Right forelimb (tissue), 1 donor: Measurements from ENCODE around the gene TNFRSF1B.
"Not testable (repeated sequence)": the region's sequence is repeated elsewhere in the genome, so short reads cannot be mapped to it uniquely, and the experiment has no call there.

ENCODE experiments used
- DNase-seq: peaks from one replicate; pipeline ENCODE4 v3.0.0-alpha.2; 2018

Gene TNFRSF1B

DNA sequence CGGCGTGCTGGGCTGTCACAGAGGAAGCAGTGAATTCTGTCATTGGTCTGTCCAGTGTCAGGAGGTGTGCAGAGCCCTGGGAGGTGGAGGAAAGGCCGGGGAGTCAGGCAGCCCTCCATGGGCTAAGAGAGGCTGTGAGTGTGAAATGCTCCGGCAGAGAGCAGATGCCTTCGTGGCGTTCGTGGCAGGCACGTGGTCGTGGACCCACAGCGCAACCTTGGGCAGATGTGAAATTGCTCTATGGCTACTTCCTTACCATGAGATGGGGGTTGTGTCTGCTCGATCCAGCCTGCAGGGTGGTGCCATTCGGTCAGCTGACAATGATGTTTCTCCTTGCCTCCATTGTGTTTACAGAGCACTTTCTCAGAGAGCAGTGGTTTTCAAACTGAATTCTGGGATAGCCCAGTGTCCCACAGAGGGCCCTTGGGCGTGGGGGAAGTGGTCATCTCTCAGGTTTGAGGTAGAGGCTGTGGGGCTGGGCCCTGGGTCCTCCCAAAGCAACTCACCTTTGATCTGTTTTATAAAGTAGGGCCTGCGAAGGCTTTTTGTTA lies 27.9 kb downstream of the TNFRSF1B start:
- DNase-seq, result no peak

DNA sequence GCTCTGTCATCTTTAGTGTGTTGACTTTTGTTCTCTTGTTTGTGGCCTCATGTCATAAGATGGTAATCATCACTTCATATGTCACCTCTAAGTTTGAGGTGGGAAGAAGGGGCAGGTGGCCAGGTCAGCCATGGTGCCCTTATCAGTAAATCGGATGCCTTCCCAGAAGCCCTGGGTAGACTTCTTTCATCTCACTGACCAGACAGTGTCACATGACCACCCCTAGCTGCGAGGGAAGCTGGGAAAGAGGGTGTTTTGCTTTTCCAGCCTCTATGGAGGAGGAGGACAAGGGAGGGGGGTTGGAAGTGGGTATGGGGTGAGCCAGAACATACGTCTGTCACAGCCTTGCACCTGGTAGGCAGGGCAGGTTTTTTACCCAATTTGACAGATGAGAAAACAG lies 28.6 kb downstream of the TNFRSF1B start:
- no peak for DNase-seq

DNA sequence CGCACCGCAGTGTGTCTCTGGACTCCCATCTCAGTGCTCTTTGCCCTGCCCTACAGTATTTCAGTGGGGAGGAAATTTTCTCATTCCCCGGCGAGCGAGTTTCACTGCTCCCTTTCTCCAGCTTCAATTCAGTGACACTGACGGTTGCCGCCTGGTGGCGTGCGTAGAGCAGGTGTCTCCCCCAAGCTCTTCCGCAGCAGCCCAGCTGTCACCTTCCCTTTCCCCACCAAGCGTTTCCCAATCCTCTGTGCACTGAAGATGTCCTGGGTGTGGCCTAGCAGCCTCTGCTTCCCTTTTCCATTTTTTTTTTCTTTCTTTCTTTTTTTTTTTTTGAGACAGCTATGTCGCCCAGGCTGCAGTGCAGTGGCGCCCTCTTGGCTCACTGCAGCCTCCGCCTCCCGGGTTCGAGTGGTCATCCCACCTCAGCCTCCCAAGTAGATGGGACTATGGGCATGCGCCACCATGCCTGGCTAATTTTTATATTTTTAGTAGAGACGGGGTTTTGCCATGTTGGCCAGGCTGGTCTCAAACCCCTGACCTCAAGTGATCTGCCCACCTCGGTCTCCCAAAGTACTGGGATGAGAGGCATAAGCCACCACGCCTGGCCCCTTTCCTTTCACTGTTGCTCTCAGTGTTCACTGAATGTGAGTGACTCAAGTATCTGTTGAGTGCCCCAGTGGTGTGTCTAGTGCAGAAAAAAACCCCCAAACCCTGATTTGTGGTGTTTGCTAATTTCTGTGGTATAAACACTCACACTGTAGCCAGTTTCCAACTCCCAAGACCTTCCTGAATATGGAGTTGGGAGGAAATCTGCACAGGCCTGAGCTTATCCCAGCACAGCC lies 30.1 kb downstream of the TNFRSF1B start:
- DNase-seq, result no peak

DNA sequence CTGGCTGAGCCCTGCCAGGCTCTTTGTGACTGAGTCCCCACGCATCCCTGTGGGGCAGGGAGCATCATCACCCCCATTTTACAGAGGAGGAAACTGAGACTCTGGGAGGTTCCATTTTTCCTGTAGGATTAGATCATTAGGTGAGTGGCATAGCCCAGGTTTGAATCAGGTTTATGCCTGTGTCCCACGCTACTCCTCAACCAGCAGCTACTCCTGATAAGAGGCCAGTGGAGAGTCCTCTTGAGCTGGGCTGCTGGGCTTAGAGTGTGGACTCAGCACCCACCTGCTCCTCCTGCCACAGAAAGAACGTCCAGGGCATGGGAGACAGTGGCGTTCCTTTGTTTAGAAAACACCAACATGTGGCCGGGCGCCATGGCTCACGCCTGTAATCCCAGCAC lies 30.7 kb downstream of the TNFRSF1B start:
- no peak for DNase-seq

DNA sequence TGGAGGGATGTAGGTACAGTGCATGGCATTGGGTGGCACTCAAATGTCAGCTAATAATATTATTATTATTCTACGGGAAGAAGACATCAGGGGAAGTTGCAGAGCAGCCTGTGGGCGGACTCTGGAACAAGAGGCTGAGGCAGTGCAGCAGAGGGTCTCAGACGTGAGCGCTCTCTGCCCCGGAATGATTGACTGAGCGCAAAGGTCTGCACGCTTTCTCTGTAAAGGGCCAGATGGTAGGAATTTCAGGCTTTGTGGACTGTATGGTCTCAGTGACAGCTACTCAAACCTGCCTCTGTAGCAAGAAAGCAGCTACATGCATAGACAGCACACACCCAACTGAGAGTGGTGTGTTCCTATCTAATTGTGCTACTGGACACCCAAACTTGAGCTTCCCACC lies 33.4 kb downstream of the TNFRSF1B start:
- no peak for DNase-seq

DNA sequence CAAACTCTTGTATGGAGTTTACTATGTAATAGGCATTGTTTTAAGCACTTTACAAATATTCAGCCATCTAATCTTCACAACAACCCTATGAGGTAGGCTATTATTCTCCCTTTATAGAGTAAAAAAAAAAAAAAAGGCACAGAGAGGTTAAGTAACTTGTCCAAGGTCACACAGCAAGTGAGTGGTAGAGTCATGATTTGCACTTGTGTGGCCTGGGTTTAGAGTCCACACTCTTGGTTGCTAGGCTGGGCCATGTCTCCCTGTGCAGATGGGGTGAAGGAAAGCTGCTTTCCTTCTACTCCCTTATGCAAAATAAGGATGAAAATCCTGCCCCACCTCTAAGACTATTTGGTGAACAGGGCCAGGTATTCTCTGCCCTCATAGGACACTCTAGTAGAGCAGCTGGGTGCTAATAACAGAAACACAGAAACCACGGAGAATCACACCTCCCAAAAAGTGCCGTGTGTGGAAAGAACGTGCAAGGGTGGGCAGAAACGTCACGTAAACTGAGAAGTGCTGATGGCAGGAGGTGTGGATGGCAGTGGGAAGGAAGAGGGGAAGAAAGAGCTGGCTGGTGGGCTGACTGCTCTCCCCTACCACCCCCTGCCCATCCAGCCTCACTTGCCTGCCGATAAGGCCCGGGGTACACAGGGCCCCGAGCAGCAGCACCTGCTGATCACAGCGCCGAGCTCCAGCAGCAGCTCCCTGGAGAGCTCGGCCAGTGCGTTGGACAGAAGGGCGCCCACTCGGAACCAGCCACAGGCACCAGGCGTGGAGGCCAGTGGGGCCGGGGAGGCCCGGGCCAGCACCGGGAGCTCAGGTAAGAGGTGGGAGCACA lies 34.8 kb downstream of the TNFRSF1B start:
- DNase-seq, result no peak

DNA sequence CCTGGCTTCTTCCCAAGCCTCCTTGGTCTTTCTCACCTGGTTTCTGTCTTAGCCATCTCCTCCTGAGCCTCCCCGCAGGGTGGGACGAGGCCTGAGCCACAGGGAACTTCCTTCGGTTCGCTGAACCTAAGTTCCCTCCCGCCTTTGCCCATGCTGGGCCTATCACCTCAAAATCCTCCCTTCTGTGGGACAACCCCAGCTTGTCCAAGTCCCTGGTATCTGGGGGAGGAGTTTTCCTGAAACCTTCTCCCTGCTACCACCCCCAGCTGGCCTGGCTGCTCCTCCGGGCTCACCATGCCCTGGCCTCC lies 35.4 kb downstream of the TNFRSF1B start:
- DNase-seq, result no peak

DNA sequence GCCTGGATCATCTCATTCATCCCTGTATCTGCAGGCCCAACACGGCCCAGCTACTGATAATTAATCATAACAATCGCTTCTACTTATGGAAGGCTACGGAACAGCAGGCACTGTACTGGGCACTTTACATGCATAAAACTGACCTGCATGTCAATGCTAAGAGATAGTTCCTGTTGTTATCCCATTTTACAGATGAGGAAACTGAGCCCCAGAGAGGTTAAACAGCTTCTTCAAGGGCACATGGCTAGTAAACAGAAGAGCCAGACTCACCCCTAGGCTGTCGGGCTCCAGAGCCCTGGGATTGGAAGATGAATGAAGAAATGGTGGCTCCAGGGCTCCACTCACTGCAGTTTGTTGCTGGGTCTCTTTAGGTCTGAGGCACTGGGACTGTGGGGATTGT lies 35.8 kb downstream of the TNFRSF1B start:
- DNase-seq, result no peak

DNA sequence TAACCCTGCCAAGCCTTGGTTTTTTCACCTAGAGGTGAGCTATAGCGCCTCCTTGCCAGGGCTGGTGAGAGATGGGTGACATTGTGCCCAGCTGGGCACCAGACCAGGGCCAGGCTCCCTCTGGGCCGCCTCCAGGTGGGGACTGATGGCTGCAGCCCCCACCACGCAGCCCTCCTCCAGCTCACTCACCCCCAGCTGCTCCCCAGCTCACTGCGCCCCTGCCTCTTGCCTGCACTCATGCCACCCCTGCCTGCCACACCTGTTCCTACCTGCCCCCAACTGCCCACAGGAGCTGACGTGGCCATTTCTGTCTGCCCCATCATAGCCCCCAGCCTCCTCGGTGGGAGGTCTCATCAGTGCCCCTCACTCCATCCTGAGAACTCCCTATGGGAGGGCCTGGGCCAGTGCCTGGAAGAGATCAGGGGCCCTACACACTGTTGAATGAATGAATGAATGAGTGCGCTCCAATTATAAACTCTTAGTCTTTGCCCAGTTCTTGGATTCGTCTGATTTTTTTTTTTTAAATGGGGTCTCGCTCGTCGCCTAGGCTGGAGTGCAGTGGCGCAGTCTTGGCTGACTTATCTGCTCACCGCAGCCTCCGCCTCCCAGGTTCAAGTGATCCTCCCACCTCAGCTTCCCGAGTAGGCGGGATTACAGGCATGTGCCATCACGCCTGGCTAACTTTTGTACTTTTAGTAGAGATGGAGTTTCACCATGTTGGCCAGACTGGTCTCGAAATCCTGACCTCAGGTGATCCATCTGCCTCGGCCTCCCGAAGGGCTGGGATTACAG lies 36.6 kb downstream of the TNFRSF1B start:
- no peak for DNase-seq

DNA sequence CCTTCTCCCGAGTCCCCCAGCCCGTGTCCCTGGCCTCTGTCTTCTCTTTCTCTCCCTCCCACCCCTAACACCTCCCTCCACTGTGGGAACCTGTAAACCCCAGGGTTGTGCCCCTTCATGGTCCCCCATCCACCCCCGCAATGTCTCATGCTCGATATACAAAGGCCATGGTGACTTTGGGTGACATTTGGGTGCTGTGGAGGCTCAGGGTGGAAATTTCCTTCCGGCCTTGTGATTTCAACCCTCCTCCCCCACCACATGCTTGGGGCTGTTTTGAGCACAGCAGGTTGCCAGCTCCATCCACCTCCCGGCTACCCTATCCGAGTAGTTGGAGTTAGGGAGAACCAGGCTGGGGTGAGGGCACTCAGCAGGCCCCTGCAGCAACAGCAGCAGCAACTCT lies 37.3 kb downstream of the TNFRSF1B start:
- DNase-seq, result no peak

DNA sequence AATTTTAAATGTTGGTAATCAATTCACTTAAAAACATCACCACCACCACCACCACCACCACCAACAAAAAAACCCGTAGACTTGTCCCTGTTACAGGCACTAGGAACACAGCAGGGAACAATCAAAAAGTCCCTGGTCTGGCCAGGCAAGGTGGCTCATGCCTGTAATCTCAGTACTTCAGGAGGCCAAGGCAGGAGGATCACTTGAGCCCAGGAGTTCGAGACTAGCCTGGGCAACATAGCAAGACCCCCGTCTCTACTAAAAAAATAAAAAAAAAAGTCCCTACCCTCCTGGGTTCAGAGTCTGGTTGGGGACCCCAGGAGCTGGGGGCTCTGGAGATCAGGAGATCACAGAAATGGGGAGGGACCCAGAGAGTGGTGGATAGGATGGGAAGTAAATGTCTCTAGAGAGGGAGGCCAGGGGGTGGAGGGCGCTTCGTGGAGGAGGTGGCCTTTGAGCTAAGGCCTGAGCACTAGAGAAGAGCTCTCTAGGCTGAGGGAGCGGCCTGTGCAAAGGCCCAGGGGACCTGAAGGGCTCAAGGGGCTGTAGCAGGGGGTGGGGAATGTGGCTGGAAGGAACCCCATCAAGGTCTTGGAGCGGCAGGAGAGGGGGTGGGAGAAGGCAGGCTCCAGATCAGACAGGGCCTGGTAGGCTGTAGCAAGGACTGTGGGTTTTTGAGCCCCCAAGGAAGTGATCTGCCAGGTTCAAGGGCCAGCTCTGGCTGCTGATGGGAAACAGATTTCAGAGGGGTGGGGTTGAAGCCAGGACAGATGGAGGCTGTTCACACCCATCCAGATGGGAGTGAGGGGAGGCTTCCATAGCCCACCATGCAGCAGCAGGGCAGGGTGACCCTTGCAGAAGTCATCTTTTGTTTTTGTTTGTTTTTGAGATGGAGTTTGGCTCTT lies 38.2 kb downstream of the TNFRSF1B start:
- DNase-seq, result no peak

DNA sequence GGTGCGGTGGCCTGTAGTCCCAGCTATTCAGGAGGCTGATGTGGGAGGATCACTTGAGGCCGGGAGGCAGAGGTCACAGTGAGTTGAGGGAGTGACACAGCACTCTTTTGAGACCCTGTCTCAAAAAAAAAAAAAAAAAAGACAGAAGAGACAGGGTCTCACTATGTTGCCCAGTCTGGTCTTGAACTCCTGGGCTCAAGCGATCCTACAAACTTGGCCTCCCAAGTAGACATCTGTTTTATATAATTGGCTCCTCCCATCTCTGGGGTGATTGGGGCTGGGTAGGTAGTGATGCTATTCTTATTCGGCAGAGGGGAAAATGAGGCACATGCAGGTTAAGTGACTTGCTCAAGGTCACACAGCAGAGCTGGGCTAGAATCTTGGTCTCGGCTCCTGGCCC lies 39.4 kb downstream of the TNFRSF1B start:
- DNase-seq, result no peak

DNA sequence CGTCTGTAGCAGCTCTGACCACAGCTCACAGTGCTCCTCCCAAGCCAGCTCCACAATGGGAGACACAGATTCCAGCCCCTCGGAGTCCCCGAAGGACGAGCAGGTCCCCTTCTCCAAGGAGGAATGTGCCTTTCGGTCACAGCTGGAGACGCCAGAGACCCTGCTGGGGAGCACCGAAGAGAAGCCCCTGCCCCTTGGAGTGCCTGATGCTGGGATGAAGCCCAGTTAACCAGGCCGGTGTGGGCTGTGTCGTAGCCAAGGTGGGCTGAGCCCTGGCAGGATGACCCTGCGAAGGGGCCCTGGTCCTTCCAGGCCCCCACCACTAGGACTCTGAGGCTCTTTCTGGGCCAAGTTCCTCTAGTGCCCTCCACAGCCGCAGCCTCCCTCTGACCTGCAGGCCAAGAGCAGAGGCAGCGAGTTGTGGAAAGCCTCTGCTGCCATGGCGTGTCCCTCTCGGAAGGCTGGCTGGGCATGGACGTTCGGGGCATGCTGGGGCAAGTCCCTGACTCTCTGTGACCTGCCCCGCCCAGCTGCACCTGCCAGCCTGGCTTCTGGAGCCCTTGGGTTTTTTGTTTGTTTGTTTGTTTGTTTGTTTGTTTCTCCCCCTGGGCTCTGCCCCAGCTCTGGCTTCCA lies 40.1 kb downstream of the TNFRSF1B start:
- no peak for DNase-seq

DNA sequence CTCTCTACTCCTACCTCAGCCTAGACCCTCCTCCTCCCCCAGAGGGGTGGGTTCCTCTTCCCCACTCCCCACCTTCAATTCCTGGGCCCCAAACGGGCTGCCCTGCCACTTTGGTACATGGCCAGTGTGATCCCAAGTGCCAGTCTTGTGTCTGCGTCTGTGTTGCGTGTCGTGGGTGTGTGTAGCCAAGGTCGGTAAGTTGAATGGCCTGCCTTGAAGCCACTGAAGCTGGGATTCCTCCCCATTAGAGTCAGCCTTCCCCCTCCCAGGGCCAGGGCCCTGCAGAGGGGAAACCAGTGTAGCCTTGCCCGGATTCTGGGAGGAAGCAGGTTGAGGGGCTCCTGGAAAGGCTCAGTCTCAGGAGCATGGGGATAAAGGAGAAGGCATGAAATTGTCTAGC lies 41.5 kb downstream of the TNFRSF1B start:
- DNase-seq, result no peak

DNA sequence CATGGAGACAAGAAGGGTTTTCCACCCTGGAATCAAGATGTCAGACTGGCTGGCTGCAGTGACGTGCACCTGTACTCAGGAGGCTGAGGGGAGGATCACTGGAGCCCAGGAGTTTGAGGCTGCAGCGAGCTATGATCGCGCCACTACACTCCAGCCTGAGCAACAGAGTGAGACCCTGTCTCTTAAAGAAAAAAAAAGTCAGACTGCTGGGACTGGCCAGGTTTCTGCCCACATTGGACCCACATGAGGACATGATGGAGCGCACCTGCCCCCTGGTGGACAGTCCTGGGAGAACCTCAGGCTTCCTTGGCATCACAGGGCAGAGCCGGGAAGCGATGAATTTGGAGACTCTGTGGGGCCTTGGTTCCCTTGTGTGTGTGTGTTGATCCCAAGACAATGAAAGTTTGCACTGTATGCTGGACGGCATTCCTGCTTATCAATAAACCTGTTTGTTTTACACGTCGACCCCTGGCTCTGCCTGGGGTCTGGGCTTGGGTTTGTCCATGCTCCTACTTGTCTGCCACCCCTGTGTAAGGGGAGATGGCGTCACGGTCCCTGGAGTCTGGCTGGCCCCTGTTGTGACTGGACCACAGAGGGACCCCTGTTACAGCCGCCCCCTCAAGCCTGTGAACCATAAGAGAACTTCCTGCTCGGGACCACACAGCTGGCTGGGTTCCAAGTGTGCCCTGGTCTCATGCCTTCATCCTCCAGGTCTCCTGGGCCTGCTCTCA lies 42.1 kb downstream of the TNFRSF1B start:
- DNase-seq, result peak; percentile 91

DNA sequence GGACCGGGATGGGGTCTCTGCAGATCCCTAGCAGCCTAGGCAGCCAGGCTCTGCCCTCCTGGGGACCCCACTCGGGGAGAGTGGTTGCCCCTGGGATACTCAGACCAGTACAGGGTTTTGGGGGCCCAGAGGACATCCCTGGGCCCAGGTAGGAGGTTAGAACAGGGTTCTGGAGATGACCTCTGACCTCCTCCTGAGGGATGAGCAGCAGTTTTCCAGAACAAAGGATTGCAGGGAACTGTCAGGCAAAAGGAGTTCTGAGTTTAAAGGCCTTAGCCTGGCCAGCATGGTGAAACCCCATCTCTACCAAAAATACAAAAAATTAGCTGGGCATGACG lies 42.7 kb downstream of the TNFRSF1B start:
- DNase-seq, result no peak

DNA sequence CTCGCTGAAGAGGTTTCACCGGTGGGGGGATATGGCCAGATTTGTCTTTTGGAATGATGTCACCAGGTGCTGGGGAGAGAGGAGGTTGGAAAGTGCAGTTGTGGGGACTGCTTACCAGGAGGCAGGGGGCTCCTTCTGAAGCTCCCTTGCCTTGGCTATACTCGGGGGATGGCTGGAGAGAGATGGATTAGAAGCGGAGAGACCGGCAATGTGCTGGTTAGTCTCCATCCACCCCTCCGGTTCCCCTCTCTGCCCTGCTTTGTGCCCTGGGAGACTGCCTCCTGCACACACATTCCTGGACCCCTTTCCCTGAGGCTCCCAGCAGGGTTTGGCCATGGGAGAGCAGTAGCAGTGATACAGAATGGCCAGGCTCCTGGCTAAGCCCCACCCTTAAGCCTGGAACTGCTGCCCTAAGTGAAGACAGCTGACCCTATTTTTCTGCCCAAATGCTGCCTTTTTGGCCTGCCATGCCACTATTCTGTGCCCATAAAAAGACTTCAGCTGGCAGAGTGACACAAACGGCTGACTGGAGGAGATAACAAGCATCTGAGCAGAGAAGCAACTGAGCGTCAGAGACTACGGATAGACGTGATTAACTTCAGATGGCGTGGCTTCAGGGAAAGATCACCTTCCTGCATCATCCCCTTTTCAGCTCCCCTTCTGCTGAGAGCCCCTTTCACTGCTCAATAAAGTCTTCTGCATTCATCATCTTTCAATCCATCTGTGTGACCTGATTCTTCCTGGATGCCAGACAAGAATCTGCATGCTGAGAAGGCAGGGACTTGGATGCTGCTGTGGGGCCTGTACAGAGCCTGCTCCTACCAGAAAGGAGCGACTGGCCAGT lies 48.5 kb downstream of the TNFRSF1B start:
- DNase-seq, result no peak

DNA sequence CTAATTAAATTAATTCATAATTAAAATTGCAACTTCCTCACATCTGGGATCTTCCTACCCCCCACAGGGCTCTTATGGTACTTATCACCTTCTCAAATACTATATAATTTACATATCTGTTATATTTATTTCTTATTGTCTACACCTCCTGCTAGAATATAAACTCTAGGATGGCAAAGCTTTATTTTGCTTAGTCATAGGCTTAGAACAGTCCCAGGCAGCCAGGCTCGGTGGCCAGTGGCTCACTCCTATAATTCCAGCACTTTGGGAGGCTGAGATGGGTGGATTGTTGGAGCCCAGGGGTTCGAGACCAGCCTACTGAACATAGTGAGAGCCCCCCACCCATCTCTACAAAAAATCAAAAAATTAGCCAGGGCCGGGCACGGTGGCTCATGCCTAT lies 53.0 kb downstream of the TNFRSF1B start:
- no peak for DNase-seq

DNA sequence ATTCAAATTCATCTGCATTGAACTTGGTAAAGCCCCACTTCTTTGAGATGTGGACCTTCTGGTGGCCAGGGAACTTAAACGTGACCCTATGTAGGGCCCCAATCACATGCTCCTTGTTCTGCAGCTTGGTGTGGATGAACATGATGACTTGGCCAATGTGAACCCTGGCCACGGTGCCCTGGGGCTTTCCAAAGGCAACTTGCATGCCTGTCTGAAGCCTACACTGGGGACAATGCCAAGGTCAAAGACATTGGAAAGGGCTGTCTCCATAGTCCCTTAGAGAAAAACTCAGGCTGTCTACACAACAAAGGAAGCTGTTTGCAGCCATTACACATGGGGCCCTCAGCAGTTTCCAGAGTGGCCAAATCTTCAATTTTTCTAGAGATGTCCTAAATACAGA lies 54.1 kb downstream of the TNFRSF1B start:
- no peak for DNase-seq

DNA sequence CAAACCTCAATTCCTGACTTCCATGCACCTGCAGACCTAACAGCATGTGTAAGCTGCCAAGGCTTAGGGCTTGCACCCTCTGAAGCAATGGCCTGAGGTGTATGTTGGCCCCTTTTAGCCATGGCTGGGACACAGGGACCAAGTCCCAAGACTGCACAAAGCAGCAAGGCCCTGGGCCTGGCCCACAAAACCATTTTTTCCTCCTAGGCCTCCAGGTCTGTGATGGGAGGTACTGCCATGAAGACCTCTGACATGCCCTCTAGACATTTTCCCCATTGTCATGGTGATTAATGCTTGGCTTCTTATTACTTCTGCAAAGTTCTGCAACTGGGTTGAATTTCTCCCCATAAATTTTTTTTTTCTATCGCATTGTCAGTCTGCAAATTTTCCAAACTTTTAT lies 55.9 kb downstream of the TNFRSF1B start:
- DNase-seq, result not testable (repeated sequence)
